ENCODE results near the gene SP1. TPM values are rescaled to one million over a fixed set of nuclear protein-coding genes. Genes with fewer than 3 reads are reported as not detected.
"Not testable (repeated sequence)": the region's sequence is repeated elsewhere in the genome, so short reads cannot be mapped to it uniquely, and the experiment has no call there.

Gene SP1
- total RNA-seq, 4 donors from 2014 or later = 68.0 to 80.5 (median 74.0) TPM

GRCh38 chr12:53425515-53426150 is 45.7 kb downstream of the SP1 start:
- no peak for ATAC-seq
- no peaks in the 10 kb centered on the region for H3K27me3 ChIP-seq
- TF ChIP-seq, protein P1, sequence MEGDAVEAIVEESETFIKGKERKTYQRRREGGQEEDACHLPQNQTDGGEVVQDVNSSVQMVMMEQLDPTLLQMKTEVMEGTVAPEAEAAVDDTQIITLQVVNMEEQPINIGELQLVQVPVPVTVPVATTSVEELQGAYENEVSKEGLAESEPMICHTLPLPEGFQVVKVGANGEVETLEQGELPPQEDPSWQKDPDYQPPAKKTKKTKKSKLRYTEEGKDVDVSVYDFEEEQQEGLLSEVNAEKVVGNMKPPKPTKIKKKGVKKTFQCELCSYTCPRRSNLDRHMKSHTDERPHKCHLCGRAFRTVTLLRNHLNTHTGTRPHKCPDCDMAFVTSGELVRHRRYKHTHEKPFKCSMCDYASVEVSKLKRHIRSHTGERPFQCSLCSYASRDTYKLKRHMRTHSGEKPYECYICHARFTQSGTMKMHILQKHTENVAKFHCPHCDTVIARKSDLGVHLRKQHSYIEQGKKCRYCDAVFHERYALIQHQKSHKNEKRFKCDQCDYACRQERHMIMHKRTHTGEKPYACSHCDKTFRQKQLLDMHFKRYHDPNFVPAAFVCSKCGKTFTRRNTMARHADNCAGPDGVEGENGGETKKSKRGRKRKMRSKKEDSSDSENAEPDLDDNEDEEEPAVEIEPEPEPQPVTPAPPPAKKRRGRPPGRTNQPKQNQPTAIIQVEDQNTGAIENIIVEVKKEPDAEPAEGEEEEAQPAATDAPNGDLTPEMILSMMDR (IDR thresholded peaks at IDR 0.05) = no peak
- no peak for TF ChIP-seq EP300 (IDR thresholded peaks at IDR 0.05)
- TF ChIP-seq POLR2A (IDR thresholded peaks at IDR 0.05) = no peak
- no peak for TF ChIP-seq POLR2AphosphoS5 (IDR thresholded peaks at IDR 0.05)
- H3K4me3 ChIP-seq = no peak overlapping the region
- H3K27ac ChIP-seq = no peak overlapping the region
- peaks cover 0 to 11% (median 0%) of the 10 kb centered on the region in 3 donors for H3K4me1 ChIP-seq
- WGBS, 2 donors (ENCODE audit: low coverage in 1 of 2) = 100% methylated on average over 1 of the region's 11 CpGs; no CpG with 5 or more reads in 1 of the 2 donors
- no peaks in the 10 kb centered on the region for H3K36me3 ChIP-seq
- no peaks in the 10 kb centered on the region for H3K9me3 ChIP-seq

DNA sequence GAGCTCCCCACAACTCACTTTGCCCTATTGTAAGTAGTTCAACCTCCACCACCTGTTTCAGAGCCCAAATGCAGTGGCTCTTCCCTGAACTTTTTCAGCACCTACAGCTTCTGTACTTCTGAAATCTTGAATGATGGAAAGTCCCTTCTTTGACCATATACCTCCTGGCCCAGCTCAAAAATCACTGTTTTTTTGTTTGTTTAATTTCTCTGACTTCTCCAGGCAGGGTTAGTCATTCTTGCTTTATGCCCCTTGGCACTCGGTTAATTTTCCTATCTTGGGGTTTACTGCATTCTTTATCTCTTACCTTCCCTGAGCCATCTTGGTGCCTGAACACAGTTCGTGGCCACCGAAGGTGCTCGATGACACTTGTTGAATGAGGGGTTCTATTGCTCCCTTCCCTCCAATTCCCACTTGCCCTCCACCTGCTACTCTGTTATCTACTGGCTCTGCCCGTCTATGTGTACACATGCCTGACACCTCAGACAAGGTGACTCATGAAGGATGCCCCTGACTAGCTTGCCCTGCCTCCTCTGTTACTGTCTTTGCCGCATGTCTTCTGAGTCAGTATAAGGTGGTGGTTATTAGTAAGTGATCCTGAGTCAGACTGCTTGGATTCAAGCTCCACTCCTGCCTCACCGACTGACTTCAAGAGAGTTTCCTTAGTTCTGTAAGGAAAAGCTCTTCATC is 48.1 kb downstream of the SP1 start:
- Histone ChIP-seq H3K27me3 (no peaks in the 10 kb centered on the region), H3K9me3 (no peaks in the 10 kb centered on the region), H3K4me1 (no peaks in the 10 kb centered on the region), H3K36me3 (no peaks in the 10 kb centered on the region), H3K4me3 (no peak overlapping the region), H3K27ac (no peak overlapping the region)
- 67 to 100% methylated on average over 1 to 7 of the region's 7 CpGs for WGBS, 2 donors (ENCODE audit: low coverage in 1 of 2)
- no peak for TF ChIP-seq POLR2AphosphoS5 (IDR thresholded peaks at IDR 0.05)
- TF ChIP-seq POLR2A (IDR thresholded peaks at IDR 0.05) = no peak
- TF ChIP-seq, protein P1 (IDR thresholded peaks at IDR 0.05) = no peak
- no peak for TF ChIP-seq EP300 (IDR thresholded peaks at IDR 0.05)
- ATAC-seq = no peak

DNA sequence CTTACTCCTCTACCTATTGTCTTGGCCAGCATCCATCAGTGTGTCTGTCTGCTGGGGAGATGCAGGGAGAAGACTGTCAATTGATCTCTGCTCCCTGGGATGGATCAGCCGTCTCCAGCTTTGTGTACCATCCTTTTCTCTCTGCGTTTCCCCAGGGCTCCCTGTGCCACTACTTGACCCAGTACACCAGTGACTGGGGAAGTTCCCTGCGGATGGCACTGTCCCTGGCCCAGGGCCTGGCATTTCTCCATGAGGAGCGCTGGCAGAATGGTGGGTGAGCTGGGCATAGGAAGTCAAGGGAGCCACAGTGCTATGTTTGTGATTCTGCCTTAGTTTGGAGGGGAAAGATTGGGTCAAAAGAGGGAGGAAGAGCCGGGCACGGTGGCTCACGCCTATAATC is 48.8 kb downstream of the SP1 start:
- TF ChIP-seq EP300 (IDR thresholded peaks at IDR 0.05) = no peak
- TF ChIP-seq POLR2A (IDR thresholded peaks at IDR 0.05) = no peak
- TF ChIP-seq POLR2AphosphoS5 (IDR thresholded peaks at IDR 0.05) = no peak
- TF ChIP-seq, protein P1 (IDR thresholded peaks at IDR 0.05) = no peak
- no peak overlapping the region for H3K4me3 ChIP-seq
- H3K36me3 ChIP-seq = no peaks in the 10 kb centered on the region
- H3K27me3 ChIP-seq = no peaks in the 10 kb centered on the region
- H3K27ac ChIP-seq = no peak overlapping the region
- WGBS, 2 donors (ENCODE audit: low coverage in 1 of 2) = 93% methylated on average over 2 of the region's 7 CpGs; no CpG with 5 or more reads in 1 of the 2 donors
- H3K4me1 ChIP-seq = no peaks in the 10 kb centered on the region
- no peaks in the 10 kb centered on the region for H3K9me3 ChIP-seq
- no peak for ATAC-seq

GRCh38 chr12:53430116-53430515 is 50.1 kb downstream of the SP1 start:
- no peak overlapping the region for H3K4me3 ChIP-seq
- no peaks in the 10 kb centered on the region for H3K4me1 ChIP-seq
- 90 to 100% methylated on average over 2 to 4 of the region's 5 CpGs for WGBS, 2 donors (ENCODE audit: low coverage in 1 of 2)
- no peak for ATAC-seq
- H3K36me3 ChIP-seq = no peaks in the 10 kb centered on the region
- H3K27me3 ChIP-seq = no peaks in the 10 kb centered on the region
- H3K9me3 ChIP-seq = no peaks in the 10 kb centered on the region
- TF ChIP-seq EP300 (IDR thresholded peaks at IDR 0.05) = no peak
- TF ChIP-seq POLR2AphosphoS5 (IDR thresholded peaks at IDR 0.05) = no peak
- TF ChIP-seq, protein P1 (IDR thresholded peaks at IDR 0.05) = no peak
- TF ChIP-seq POLR2A (IDR thresholded peaks at IDR 0.05) = no peak
- H3K27ac ChIP-seq = no peak overlapping the region

DNA sequence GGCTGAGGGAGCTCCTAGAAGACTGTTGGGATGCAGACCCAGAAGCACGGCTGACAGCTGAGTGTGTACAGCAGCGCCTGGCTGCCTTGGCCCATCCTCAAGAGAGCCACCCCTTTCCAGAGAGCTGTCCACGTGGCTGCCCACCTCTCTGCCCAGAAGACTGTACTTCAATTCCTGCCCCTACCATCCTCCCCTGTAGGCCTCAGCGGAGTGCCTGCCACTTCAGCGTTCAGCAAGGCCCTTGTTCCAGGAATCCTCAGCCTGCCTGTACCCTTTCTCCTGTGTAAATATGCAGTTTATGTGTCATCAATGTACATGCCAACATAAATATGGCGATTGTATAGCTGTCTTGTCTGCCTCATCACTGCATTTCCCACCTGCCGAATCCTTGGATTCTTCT is 51.2 kb downstream of the SP1 start:
- H3K36me3 ChIP-seq = no peaks in the 10 kb centered on the region
- H3K27ac ChIP-seq = no peak overlapping the region
- H3K9me3 ChIP-seq = no peaks in the 10 kb centered on the region
- H3K4me3 ChIP-seq = no peak overlapping the region
- H3K4me1 ChIP-seq = no peaks in the 10 kb centered on the region
- TF ChIP-seq POLR2AphosphoS5 (IDR thresholded peaks at IDR 0.05) (no peak), EP300 (IDR thresholded peaks at IDR 0.05) (no peak), POLR2A (IDR thresholded peaks at IDR 0.05) (no peak)
- TF ChIP-seq, protein P1 (IDR thresholded peaks at IDR 0.05) = no peak
- 81 to 100% methylated on average over 3 to 4 of the region's 7 CpGs for WGBS, 2 donors (ENCODE audit: low coverage in 1 of 2)
- no peak for ATAC-seq
- H3K27me3 ChIP-seq = no peaks in the 10 kb centered on the region

DNA sequence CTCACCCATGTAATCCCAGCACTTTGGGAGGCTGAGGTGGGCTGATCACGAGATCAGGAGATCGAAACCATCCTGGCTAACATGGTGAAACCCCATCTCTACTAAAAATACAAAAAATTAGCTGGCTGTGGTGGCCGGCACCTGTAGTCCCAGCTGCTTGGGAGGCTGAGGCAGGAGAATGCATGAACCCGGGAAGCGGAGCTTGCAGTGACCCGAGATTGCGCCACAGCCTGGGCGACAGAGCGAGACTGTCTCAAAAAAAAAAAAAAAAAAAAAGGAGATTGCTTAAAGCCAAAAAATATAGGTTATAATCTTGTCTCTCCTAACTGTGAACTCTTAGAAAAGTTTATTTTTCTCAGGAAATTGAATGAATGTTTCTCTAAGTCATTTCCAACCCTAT is 55.4 kb downstream of the SP1 start:
- not testable (repeated sequence) for ATAC-seq, H3K36me3 ChIP-seq, H3K27ac ChIP-seq, H3K4me1 ChIP-seq, H3K4me3 ChIP-seq, H3K27me3 ChIP-seq, H3K9me3 ChIP-seq
- WGBS, 2 donors (ENCODE audit: low coverage in 1 of 2) = 87 to 92% methylated on average over 7 of the region's 9 CpGs

DNA sequence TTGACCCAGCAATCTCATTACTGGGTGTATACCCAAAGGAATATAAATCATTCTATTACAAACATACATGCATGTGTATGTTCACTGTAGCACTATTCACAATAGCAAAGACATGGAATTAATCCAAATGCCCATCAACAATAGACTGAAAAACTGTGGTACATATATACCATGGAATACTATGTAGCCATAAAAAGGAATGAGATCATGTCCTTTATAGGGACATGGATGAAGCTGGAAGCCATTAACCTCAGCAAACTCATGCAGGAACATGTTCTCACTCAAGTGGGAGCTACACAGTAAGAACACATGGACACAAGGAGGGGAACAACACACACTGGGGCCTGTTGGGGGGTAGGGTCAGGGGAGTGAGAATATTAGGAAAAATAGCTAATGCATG is 59.6 kb downstream of the SP1 start:
- H3K27me3 ChIP-seq, H3K9me3 ChIP-seq, H3K27ac ChIP-seq, ATAC-seq, H3K4me3 ChIP-seq: not testable (repeated sequence)
- Histone ChIP-seq H3K4me1 (peaks cover 0 to 32% (median 9%) of the 10 kb centered on the region in 3 donors), H3K36me3 (peaks cover 0 to 11% of the 10 kb centered on the region in 2 donors)
